Measurements from ENCODE around the gene CDH2.

GRCh38 chr18:28136071-28136470 is 40.9 kb downstream of the CDH2 start:
- TF ChIP-seq EZH2phosphoT487 (IDR thresholded peaks at IDR 0.05; ENCODE audit: insufficient read depth, low read depth) (no peak), EZH2 (IDR thresholded peaks at IDR 0.05; ENCODE audit: insufficient read depth, poor library complexity, severe bottlenecking) (no peak)
